Hair follicular keratinocyte (primary cell): ENCODE results near the gene TLCD5. TPM values are rescaled to one million over a fixed set of nuclear protein-coding genes. Genes with fewer than 3 reads are reported as not detected.

Source experiments
- total RNA-seq: library from RNA; depleted of rRNA; stranded (reverse); fragments of >200 nt; gene quantifications from 2 replicates; pipeline ENCODE4 v1.2.3, GENCODE V29; 2015

The TLCD5 gene
- 0.94 and 3.3 TPM in 2 replicates for total RNA-seq

GRCh38 chr11:120324932-120325810 is at the start of gene TLCD5:
Gene TLCD5 (plus strand): TSS chr11:120325299. CDS start chr11:120327442, 2,143 bp downstream.

GRCh38 chr11:120335908-120336640 is 11.0 kb downstream of the TLCD5 start, which contains the start of gene ARHGEF12:
Gene ARHGEF12 (plus strand): TSS chr11:120336413. CDS start chr11:120337244, 831 bp downstream.

Other genes starting within 250 kb of the TLCD5 start
- 178 and 186 TPM in 2 replicates for gene TRIM29, start 187.2 kb upstream of the TLCD5 start, total RNA-seq
- gene OAF, start 114.3 kb upstream of the TLCD5 start, total RNA-seq: 26.6 and 33.2 TPM in 2 replicates
- gene POU2F3, start 85.2 kb upstream of the TLCD5 start, total RNA-seq: 0.08 TPM in 1 of 2 replicates, not detected in the other
- 20.6 and 27.8 TPM in 2 replicates for gene ARHGEF12, start 11.1 kb downstream of the TLCD5 start, total RNA-seq
- gene GRIK4, start 186.4 kb downstream of the TLCD5 start, total RNA-seq: not detected in 2 replicates